ENCODE measurements around the gene DOCK4. TPM values are rescaled to one million over a fixed set of nuclear protein-coding genes. Genes with fewer than 3 reads are reported as not detected.

The DOCK4 gene
- total and polyA plus RNA-seq, 10 of the 15 experiments (the other 5 are each of a cell fraction or from before 2014, with no cell fraction given): 0.03 to 0.73 (median 0.38) TPM

DNA sequence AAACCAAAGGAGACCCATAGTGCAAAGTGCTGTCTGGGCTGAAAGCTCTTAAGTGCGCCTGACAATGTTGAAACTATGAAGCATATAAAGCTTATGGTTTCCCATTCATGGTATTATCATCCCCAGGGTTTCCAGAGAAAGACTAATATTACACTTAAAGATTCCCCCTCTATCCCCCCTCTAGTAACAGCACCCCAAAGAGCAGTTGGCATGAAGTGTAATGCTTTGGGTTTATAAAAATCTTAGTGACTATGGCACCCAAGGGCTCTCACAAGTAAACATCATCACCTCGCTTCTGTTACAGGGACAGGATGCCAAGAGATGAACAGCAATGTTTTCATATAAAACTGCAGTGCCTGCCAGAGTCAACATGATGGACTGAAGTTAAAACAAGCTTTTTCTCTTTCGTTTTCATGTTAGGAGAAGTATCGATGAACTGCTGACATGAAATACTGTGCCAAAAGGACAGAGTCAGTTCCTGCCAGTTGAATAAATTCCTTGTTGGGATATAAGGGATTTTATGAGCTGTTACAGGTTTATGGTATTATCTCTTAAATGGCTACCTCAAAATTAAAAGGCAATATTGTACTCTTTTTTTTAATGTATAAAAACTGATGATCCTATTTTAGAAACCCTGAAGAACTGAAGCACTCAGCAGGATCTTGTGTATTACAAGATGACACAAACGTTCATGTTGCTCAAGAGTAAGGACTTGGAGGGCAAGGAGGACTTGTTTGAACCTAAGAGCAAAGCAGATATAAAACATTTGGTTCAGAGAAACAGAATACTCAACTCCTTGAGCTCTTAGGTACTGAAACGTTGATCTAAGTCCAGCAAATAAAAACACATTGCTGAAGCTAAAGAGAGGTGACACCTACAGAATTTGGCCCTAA lies 440.2 kb downstream of the DOCK4 start (continued):
- TF ChIP-seq ZNF622 (IDR thresholded peaks at IDR 0.05) (no peak), YBX1 (IDR thresholded peaks at IDR 0.05) (no peak), EGR1 (IDR thresholded peaks at IDR 0.05; ENCODE audit: borderline replicate concordance in 1 of 2, low read depth in 2 of 2, low read length in 2 of 2) (no peak), BACH1 (IDR thresholded peaks at IDR 0.05; ENCODE audit: borderline replicate concordance) (no peak)

DNA sequence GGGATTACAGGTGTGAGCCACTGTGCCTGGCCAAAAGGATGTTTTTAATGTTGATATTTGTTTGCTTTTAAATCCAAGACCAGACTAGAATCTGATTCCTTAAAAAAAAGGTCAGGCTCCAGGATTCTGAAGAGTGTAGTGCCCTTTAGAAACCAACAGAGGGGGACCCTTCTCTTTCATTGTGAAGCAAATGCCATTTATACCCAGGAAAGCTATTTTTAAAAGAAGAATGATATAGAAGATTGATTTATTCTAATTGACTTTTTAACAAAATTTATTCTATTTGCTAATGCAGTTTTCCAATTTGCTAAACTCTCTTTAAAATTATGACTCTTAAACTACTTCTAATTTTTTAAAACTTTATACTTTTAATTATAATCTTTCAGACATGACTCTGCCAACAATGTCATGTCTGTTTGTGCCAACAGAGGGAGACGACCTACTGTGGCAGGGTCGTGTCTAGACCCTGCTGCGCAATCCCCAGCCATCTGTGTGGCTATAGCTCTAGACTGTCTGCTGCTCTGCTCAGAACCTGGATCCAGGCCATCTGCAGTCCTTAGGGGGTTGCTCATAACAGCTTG lies 442.9 kb downstream of the DOCK4 start:
- RAD21 ChIA-PET (ENCODE audit: unreplicated experiment): interaction anchor here (0.7 kb wide), 1 partner anchor 399 kb away, joined by 3 read pairs; no protein-coding TSS in a partner anchor
- in situ Hi-C loops (cut with MboI): loop anchor here (25.0 kb wide), 1 partner anchor 1124 kb away; no protein-coding TSS in a partner anchor
- POLR2A ChIA-PET: no interaction called here
- TF ChIP-seq FOS (IDR thresholded peaks at IDR 0.05; ENCODE audit: borderline replicate concordance, extremely low read depth, insufficient read length): no peak
- TF ChIP-seq, protein P1, sequence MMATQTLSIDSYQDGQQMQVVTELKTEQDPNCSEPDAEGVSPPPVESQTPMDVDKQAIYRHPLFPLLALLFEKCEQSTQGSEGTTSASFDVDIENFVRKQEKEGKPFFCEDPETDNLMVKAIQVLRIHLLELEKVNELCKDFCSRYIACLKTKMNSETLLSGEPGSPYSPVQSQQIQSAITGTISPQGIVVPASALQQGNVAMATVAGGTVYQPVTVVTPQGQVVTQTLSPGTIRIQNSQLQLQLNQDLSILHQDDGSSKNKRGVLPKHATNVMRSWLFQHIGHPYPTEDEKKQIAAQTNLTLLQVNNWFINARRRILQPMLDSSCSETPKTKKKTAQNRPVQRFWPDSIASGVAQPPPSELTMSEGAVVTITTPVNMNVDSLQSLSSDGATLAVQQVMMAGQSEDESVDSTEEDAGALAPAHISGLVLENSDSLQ (IDR thresholded peaks at IDR 0.05): no peak
- TF ChIP-seq EED (IDR thresholded peaks at IDR 0.05; ENCODE audit: low read depth): no peak
- no peak for TF ChIP-seq TBL1XR1 (IDR thresholded peaks at IDR 0.05; ENCODE audit: low read depth, low read length)
- TF ChIP-seq, protein P2, sequence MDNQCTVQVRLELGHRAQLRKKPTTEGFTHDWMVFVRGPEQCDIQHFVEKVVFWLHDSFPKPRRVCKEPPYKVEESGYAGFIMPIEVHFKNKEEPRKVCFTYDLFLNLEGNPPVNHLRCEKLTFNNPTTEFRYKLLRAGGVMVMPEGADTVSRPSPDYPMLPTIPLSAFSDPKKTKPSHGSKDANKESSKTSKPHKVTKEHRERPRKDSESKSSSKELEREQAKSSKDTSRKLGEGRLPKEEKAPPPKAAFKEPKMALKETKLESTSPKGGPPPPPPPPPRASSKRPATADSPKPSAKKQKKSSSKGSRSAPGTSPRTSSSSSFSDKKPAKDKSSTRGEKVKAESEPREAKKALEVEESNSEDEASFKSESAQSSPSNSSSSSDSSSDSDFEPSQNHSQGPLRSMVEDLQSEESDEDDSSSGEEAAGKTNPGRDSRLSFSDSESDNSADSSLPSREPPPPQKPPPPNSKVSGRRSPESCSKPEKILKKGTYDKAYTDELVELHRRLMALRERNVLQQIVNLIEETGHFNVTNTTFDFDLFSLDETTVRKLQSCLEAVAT (IDR thresholded peaks at IDR 0.05): no peak
- TF ChIP-seq RUNX3 (IDR thresholded peaks at IDR 0.05; ENCODE audit: low read length): no peak
- TF ChIP-seq SPI1 (IDR thresholded peaks at IDR 0.05; ENCODE audit: borderline replicate concordance, insufficient read depth, low read depth, low read length): no peak
- TF ChIP-seq, protein P3, sequence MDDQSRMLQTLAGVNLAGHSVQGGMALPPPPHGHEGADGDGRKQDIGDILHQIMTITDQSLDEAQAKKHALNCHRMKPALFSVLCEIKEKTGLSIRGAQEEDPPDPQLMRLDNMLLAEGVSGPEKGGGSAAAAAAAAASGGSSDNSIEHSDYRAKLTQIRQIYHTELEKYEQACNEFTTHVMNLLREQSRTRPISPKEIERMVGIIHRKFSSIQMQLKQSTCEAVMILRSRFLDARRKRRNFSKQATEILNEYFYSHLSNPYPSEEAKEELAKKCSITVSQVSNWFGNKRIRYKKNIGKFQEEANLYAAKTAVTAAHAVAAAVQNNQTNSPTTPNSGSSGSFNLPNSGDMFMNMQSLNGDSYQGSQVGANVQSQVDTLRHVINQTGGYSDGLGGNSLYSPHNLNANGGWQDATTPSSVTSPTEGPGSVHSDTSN (IDR thresholded peaks at IDR 0.05; ENCODE audit: insufficient replicate concordance, low read depth, low read length): no peak
- TF ChIP-seq, protein P4, sequence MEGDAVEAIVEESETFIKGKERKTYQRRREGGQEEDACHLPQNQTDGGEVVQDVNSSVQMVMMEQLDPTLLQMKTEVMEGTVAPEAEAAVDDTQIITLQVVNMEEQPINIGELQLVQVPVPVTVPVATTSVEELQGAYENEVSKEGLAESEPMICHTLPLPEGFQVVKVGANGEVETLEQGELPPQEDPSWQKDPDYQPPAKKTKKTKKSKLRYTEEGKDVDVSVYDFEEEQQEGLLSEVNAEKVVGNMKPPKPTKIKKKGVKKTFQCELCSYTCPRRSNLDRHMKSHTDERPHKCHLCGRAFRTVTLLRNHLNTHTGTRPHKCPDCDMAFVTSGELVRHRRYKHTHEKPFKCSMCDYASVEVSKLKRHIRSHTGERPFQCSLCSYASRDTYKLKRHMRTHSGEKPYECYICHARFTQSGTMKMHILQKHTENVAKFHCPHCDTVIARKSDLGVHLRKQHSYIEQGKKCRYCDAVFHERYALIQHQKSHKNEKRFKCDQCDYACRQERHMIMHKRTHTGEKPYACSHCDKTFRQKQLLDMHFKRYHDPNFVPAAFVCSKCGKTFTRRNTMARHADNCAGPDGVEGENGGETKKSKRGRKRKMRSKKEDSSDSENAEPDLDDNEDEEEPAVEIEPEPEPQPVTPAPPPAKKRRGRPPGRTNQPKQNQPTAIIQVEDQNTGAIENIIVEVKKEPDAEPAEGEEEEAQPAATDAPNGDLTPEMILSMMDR (IDR thresholded peaks at IDR 0.05 in 2 of 3, conservative IDR thresholded peaks at IDR 0.05 in 1 of 3; ENCODE audit: control insufficient read depth in 2 of 3, extremely low read depth in 1 of 3, insufficient read depth in 1 of 3, low read depth in 3 of 3, low read length in 3 of 3): peak; percentile 19 to 43 (median 24); a peak in 4 of 6 replicates
- peak; percentile 51 for TF ChIP-seq RAD21 (IDR thresholded peaks at IDR 0.05; ENCODE audit: insufficient read depth, low read depth, low read length)

More for the DNA sequence above, 442.9 kb downstream of the DOCK4 start:
- no peak overlapping the region for H3K9ac ChIP-seq (ENCODE audit: control insufficient read depth, insufficient read depth, low read length)
- H3K4me2 ChIP-seq (ENCODE audit: control insufficient read depth, insufficient read depth): no peak overlapping the region
- no peak overlapping the region for H3K27ac ChIP-seq (ENCODE audit: control insufficient read depth, insufficient read depth)
- H4K20me1 ChIP-seq (ENCODE audit: control insufficient read depth, insufficient read depth): no peaks in the 10 kb centered on the region
- H3K36me3 ChIP-seq (ENCODE audit: control insufficient read depth in 2 of 2, insufficient read depth in 2 of 2, low read length in 1 of 2): no peaks in the 10 kb centered on the region
- ChIA-PET SMC1A (ENCODE audit: uncharacterized antibody, unreplicated experiment) (interaction anchor here (0.8 to 1.1 kb wide), 3 partner anchors 92 to 733 kb away, joined by 3 to 4 read pairs (median 4); no protein-coding TSS in a partner anchor), CTCF (interaction anchor here (0.6 to 1.5 kb wide), 6 partner anchors 10 to 1698 kb away, joined by 3 to 7 read pairs (median 3); no protein-coding TSS in a partner anchor)
- intact Hi-C loops (cut with micrococcal nuclease; ENCODE audit: unreplicated experiment): loop anchor here (1.0 to 5.0 kb wide), 2 partner anchors 92 to 649 kb away; no protein-coding TSS in a partner anchor
- peak; percentile 64 for ATAC-seq
- no peaks in the 10 kb centered on the region for H3K9me3 ChIP-seq (replicated peaks; ENCODE audit: control insufficient read depth, insufficient read depth, low read length)
- FAIRE-seq: no peak
- BruUV-seq (replicated peaks): no TSS peak
- no peak overlapping the region for H2AFZ ChIP-seq (ENCODE audit: control insufficient read depth, low read depth, low read length)
- H3K4me3 ChIP-seq: no peak overlapping the region
- no peak for DNase-seq (ENCODE audit: low read depth, low spot score)
- H3K4me1 ChIP-seq (ENCODE audit: control insufficient read depth, insufficient read depth, low read length): no peaks in the 10 kb centered on the region
- WGBS (ENCODE audit: insufficient coverage, insufficient replicate concordance, low lambda C conversion rate, missing lambda C conversion rate): 33% methylated on average over 3 of the region's 3 CpGs
- H3K79me2 ChIP-seq (ENCODE audit: control insufficient read depth, insufficient read depth, low read length): no peaks in the 10 kb centered on the region
- H3K27me3 ChIP-seq (replicated peaks in 1 of 2; ENCODE audit: control insufficient read depth in 2 of 2, insufficient read depth in 2 of 2, low read length in 1 of 2): no peaks in the 10 kb centered on the region
